IMR-90 (cell line): ENCODE data around the gene LGSN. TPM values are rescaled to one million over a fixed set of nuclear protein-coding genes. Genes with fewer than 3 reads are reported as not detected.

Experiments used
- ATAC-seq: fragments of 200-7000 bp; cut with Tn5 transposase; 2 replicates; pipeline ENCODE4 v1.9.1; 2020; ENCODE audit warnings: low read depth, mild to moderate bottlenecking, moderate library complexity
- BruUV-seq: library from RNA; stranded (reverse); fragments of 400-500 nt; replicated peaks from 2 replicates; lab custom pipeline; 2021; lab: Mats Ljungman, UMichigan
- CTCF ChIA-PET: fragments of 300-600 bp; formaldehyde crosslinking; extraction: SDS; loops from one replicate; lab custom pipeline; 2021; ENCODE audit warnings: antibody characterized with exemption; lab: Yijun Ruan, JAX
- POLR2A ChIA-PET: fragments of 300-600 bp; sonication (Branson Sonifier 250); formaldehyde crosslinking; loops from one replicate; lab custom pipeline; 2022; ENCODE audit warnings: antibody characterized with exemption; ENCODE audit not compliant: unreplicated experiment; lab: Charles Lee
- DNase-seq: peaks from one replicate; pipeline ENCODE4 v3.0.0; 2013
- H2AFZ ChIP-seq: replicated peaks from 2 replicates; pipeline ENCODE3; 2013; ENCODE audit warnings: low read length, mild to moderate bottlenecking; ENCODE audit not compliant: poor library complexity
- H2AK5ac ChIP-seq: 2 replicates; pipeline ENCODE4 v1.6.1; 2013; ENCODE audit warnings: low read depth, low read length, inconsistent platforms
- H2AK9ac ChIP-seq: replicated peaks from 2 replicates; pipeline ENCODE3; 2013; ENCODE audit warnings: mild to moderate bottlenecking, low read depth, low read length, moderate library complexity; ENCODE audit not compliant: poor library complexity
- H2BK120ac ChIP-seq: 2 replicates; pipeline ENCODE4 v1.6.1; 2013; ENCODE audit warnings: low read depth, low read length, inconsistent platforms
- H2BK15ac ChIP-seq: 3 replicates; pipeline ENCODE4 v1.6.1; 2013; ENCODE audit warnings: low read depth, low read length, inconsistent platforms
- H2BK20ac ChIP-seq: 2 replicates; pipeline ENCODE4 v1.6.1; 2013; ENCODE audit warnings: low read depth, mild to moderate bottlenecking, inconsistent platforms, low read length, moderate library complexity
- H2BK5ac ChIP-seq: 2 replicates; pipeline ENCODE4 v1.6.1; 2013; ENCODE audit warnings: mild to moderate bottlenecking, low read depth, low read length, inconsistent platforms; ENCODE audit not compliant: poor library complexity, severe bottlenecking
- H3K14ac ChIP-seq: replicated peaks from 2 replicates; pipeline ENCODE4 v1.6.1; 2013; ENCODE audit warnings: low read depth, low read length, inconsistent platforms
- H3K18ac ChIP-seq: 2 replicates; pipeline ENCODE4 v1.6.1; 2013; ENCODE audit warnings: low read depth, low read length, control low read depth
- H3K23ac ChIP-seq: 2 replicates; pipeline ENCODE4 v1.6.1; 2013; ENCODE audit warnings: low read depth, low read length, inconsistent platforms
- H3K27ac ChIP-seq: 2 replicates; pipeline ENCODE4 v1.5.1; 2013; ENCODE audit warnings: mild to moderate bottlenecking, control low read depth, low read length; ENCODE audit not compliant: insufficient read depth
- H3K27me3 ChIP-seq: 2 replicates; pipeline ENCODE4 v1.6.1; 2013; ENCODE audit warnings: low read length; ENCODE audit not compliant: control insufficient read depth, insufficient read depth
- H3K36me3 ChIP-seq: 2 replicates; pipeline ENCODE4 v1.6.1; 2013; ENCODE audit warnings: low read length, mixed read lengths; ENCODE audit not compliant: control insufficient read depth, insufficient read depth
- H3K4ac ChIP-seq: 2 replicates; pipeline ENCODE4 v1.6.1; 2013; ENCODE audit warnings: low read depth, low read length, inconsistent platforms
- H3K4me1 ChIP-seq: 2 replicates; pipeline ENCODE4 v1.6.1; 2013; ENCODE audit warnings: low read length, mixed read lengths; ENCODE audit not compliant: control insufficient read depth, insufficient read depth
- H3K4me2 ChIP-seq: 2 replicates; pipeline ENCODE4 v1.6.1; 2013; ENCODE audit warnings: low read depth, mild to moderate bottlenecking, control low read depth, low read length, moderate library complexity
- H3K4me3 ChIP-seq: 2 replicates; pipeline ENCODE4 v1.5.1; 2013; ENCODE audit warnings: low read depth, mild to moderate bottlenecking, control low read depth, low read length, moderate library complexity; ENCODE audit not compliant: insufficient read depth
- H3K56ac ChIP-seq: 2 replicates; pipeline ENCODE4 v1.6.1; 2013; ENCODE audit warnings: low read length, inconsistent platforms; ENCODE audit not compliant: insufficient read depth; ENCODE audit errors: extremely low read depth
- H3K79me1 ChIP-seq, 2 experiments: 2 replicates each; pipeline ENCODE4 v1.6.1; 2013; ENCODE audit warnings: low read length in 2 of 2, inconsistent platforms in 1 of 2, low read depth in 1 of 2
- H3K9ac ChIP-seq: 2 replicates; pipeline ENCODE4 v1.6.1; 2013; ENCODE audit warnings: low read depth, low read length, control low read depth
- H3K9me1 ChIP-seq: 2 replicates; pipeline ENCODE4 v1.6.1; 2013; ENCODE audit warnings: low read length, inconsistent platforms; ENCODE audit not compliant: insufficient read depth
- H3K9me3 ChIP-seq: 2 replicates; pipeline ENCODE4 v1.6.1; 2013; ENCODE audit warnings: low read length; ENCODE audit not compliant: control insufficient read depth, insufficient read depth
- H4K20me1 ChIP-seq: 2 replicates; pipeline ENCODE4 v1.6.1; 2013; ENCODE audit warnings: low read length, inconsistent platforms; ENCODE audit not compliant: insufficient read depth
- H4K5ac ChIP-seq: 2 replicates; pipeline ENCODE4 v1.6.1; 2013; ENCODE audit warnings: mild to moderate bottlenecking, low read depth, low read length, control low read depth
- H4K8ac ChIP-seq, 2 experiments: 2 replicates each; pipeline ENCODE4 v1.6.1; 2013; ENCODE audit warnings: low read depth in 2 of 2, low read length in 2 of 2, control low read depth in 1 of 2, inconsistent platforms in 1 of 2
- H4K91ac ChIP-seq: 2 replicates; pipeline ENCODE4 v1.6.1; 2013; ENCODE audit warnings: low read depth, low read length, inconsistent platforms; ENCODE audit not compliant: insufficient read depth
- BHLHE40 ChIP-seq: fragments of 150-350 bp; IDR thresholded peaks from 2 replicates; pipeline ENCODE4 v1.6.1; 2016; ENCODE audit warnings: mild to moderate bottlenecking, low read depth, low read length
- CEBPB ChIP-seq: IDR thresholded peaks from 2 replicates; pipeline ENCODE4 v1.6.1; 2012; ENCODE audit warnings: low read depth, low read length, improper control_type of control experiment
- CHD1 ChIP-seq: IDR thresholded peaks from 2 replicates; pipeline ENCODE4 v1.6.1; 2012; ENCODE audit warnings: low read depth, low read length, improper control_type of control experiment
- CTCF ChIP-seq: conservative IDR thresholded peaks from 2 replicates; pipeline ENCODE4 v1.5.1; 2012; ENCODE audit warnings: mild to moderate bottlenecking, low read depth, low read length, improper control_type of control experiment
- ELK1 ChIP-seq: fragments of 150-350 bp; IDR thresholded peaks from 2 replicates; pipeline ENCODE4 v1.6.1; 2016; ENCODE audit warnings: low read depth, mild to moderate bottlenecking, low read length, moderate library complexity, borderline replicate concordance
- FOS ChIP-seq: fragments of 150-350 bp; IDR thresholded peaks from 2 replicates; pipeline ENCODE4 v1.6.1; 2016; ENCODE audit warnings: low read depth, low read length
- MAFK ChIP-seq: IDR thresholded peaks from 2 replicates; pipeline ENCODE4 v1.6.1; 2012; ENCODE audit warnings: low read depth, low read length, improper control_type of control experiment
- MAZ ChIP-seq: IDR thresholded peaks from 2 replicates; pipeline ENCODE4 v1.6.1; 2012; ENCODE audit warnings: low read depth, mild to moderate bottlenecking, low read length, improper control_type of control experiment, moderate library complexity, borderline replicate concordance
- MXI1 ChIP-seq: IDR thresholded peaks from 2 replicates; pipeline ENCODE4 v1.6.1; 2012; ENCODE audit warnings: low read depth, mild to moderate bottlenecking, low read length, moderate library complexity, borderline replicate concordance
- NFE2L2 ChIP-seq: fragments of 150-350 bp; IDR thresholded peaks from 2 replicates; pipeline ENCODE4 v1.6.1; 2016; ENCODE audit warnings: low read depth, mild to moderate bottlenecking, low read length
- POLR2A ChIP-seq: IDR thresholded peaks from 2 replicates; pipeline ENCODE4 v1.6.1; 2012; ENCODE audit warnings: mild to moderate bottlenecking, low read depth, low read length
- RAD21 ChIP-seq: IDR thresholded peaks from 2 replicates; pipeline ENCODE4 v1.6.1; 2012; ENCODE audit warnings: low read length, improper control_type of control experiment
- RCOR1 ChIP-seq: IDR thresholded peaks from 2 replicates; pipeline ENCODE4 v1.6.1; 2012; ENCODE audit warnings: mild to moderate bottlenecking, low read length, improper control_type of control experiment; ENCODE audit not compliant: insufficient replicate concordance
- RFX5 ChIP-seq: IDR thresholded peaks from 2 replicates; pipeline ENCODE4 v1.8.0; 2012; ENCODE audit warnings: low read depth, mild to moderate bottlenecking, low read length, moderate library complexity
- SMC3 ChIP-seq: fragments of 150-350 bp; IDR thresholded peaks from 2 replicates; pipeline ENCODE4 v1.6.1; 2016; ENCODE audit warnings: low read depth, mild to moderate bottlenecking, antibody characterized with exemption, low read length, moderate library complexity
- WGBS, 2 experiments: methylation state at CpG; one replicate each; pipeline versions ENCODE4 v1.1.5 to v1.1.7; 2013; ENCODE audit warnings: missing lambda C conversion rate in 2 of 2; ENCODE audit not compliant: insufficient read length in 1 of 2; ENCODE audit errors: extremely low coverage in 2 of 2; 5-methylcytosine and 5-hydroxymethylcytosine counted together
- dilution Hi-C: fragments of 300-500 bp; cut with HindIII; formaldehyde crosslinking; loops from one replicate; pipeline ENCODE4 v1.14.3; 2018; ENCODE audit warnings: low sequenced_read_pairs; ENCODE audit not compliant: unreplicated experiment
- in situ Hi-C: fragments of 300-500 bp; cut with MboI; formaldehyde crosslinking; loops from 3 replicates; pipeline ENCODE4 v1.14.3; 2019; ENCODE audit warnings: low sequenced_read_pairs, inconsistent platforms, mixed read lengths
- intact Hi-C: fragments of 100-400 bp; cut with micrococcal nuclease; formaldehyde crosslinking; loops from 2 replicates; pipeline ENCODE4 v1.10.0; 2022
- polyA plus RNA-seq, 3 experiments: library from polyadenylated mRNA; depleted of rRNA; stranded (reverse); fragments of >200 nt; gene quantifications; 2 replicates each; pipeline ENCODE4 v1.2.3, GENCODE V29; 2012; ENCODE audit warnings: low replicate concordance in 1 of 3
- total RNA-seq: library from RNA; depleted of rRNA; stranded (reverse); fragments of >200 nt; gene quantifications from 2 replicates; pipeline ENCODE4 v1.2.3, GENCODE V29; 2012
- TF ChIP-seq, protein P1 (sequence below): fragments of 150-350 bp; IDR thresholded peaks from 2 replicates; pipeline ENCODE4 v1.6.1; 2017; ENCODE audit warnings: mild to moderate bottlenecking, antibody characterized with exemption, low read length, low read depth

LGSN gene
- total and polyA plus RNA-seq, 2 of the 4 experiments (the other 2 are of a cell fraction), result not detected

DNA sequence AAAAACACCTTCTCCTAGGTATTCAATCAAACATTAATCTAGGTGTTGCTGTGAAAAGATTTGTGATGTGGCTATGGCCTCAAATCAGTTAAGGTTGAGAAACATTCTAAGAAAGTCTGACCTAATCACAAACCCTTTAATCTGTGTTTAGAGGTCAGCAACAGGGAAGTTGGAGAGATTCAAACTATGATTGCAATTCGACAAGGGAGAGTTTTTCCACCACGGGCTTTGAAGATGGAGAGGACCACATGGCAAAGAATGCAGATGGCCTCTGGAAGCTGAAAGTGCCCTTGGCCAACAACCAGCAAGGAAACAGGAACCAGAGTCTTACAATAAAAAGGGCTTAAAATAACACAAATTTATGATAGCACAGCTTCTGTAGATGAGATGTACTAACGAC is 29.6 kb upstream of the LGSN start:
- no peaks in the 10 kb centered on the region for H4K20me1 ChIP-seq
- no peak overlapping the region for H3K27ac ChIP-seq
- no peak overlapping the region for H3K4me2 ChIP-seq
- intact Hi-C loops, result no loop called here
- no peaks in the 10 kb centered on the region for H3K27me3 ChIP-seq
- no peaks in the 10 kb centered on the region for H3K79me1 ChIP-seq
- H3K4me3 ChIP-seq, result no peak overlapping the region
- H2BK120ac ChIP-seq, result peak overlapping the region; percentile 22; the same call in 1 of the 2 replicates
- no peak overlapping the region for H2AK9ac ChIP-seq
- ATAC-seq (no peak), DNase-seq (no peak)
- H3K9me3 ChIP-seq, result no peaks in the 10 kb centered on the region
- no peak overlapping the region for H3K18ac ChIP-seq
- H3K9me1 ChIP-seq, result no peaks in the 10 kb centered on the region
- dilution Hi-C loops, result no loop called here
- H2BK5ac ChIP-seq, result no peak overlapping the region
- no peak overlapping the region for H2AFZ ChIP-seq
- in situ Hi-C loops, result no loop called here
- H3K14ac ChIP-seq, result no peak overlapping the region
- 0 out of 4 replicates have a peak overlapping the region, but pooled peaks of 1 of the 2 experiments have one; percentile 0 for H4K8ac ChIP-seq
- 0 out of 2 replicates have a peak overlapping the region, but pooled peaks have one; percentile 32 for H2BK20ac ChIP-seq
- no peak overlapping the region for H3K9ac ChIP-seq
- no TSS peak for BruUV-seq
- no peak overlapping the region for H2BK15ac ChIP-seq
- TF ChIP-seq BHLHE40 (no peak), SMC3 (no peak), POLR2A (no peak), MAFK (no peak), RCOR1 (no peak), CEBPB (no peak), RAD21 (no peak), RFX5 (no peak), CTCF (no peak), NFE2L2 (no peak), ELK1 (no peak), CHD1 (no peak), MXI1 (no peak), MAZ (no peak), FOS (no peak)
- TF ChIP-seq, protein P1, sequence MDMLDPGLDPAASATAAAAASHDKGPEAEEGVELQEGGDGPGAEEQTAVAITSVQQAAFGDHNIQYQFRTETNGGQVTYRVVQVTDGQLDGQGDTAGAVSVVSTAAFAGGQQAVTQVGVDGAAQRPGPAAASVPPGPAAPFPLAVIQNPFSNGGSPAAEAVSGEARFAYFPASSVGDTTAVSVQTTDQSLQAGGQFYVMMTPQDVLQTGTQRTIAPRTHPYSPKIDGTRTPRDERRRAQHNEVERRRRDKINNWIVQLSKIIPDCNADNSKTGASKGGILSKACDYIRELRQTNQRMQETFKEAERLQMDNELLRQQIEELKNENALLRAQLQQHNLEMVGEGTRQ, result no peak
- no CpG with 5 or more reads among the region's 3 CpGs for WGBS, 2 experiments
- no peak overlapping the region for H3K23ac ChIP-seq
- H3K56ac ChIP-seq, result no peak overlapping the region
- H3K36me3 ChIP-seq, result no peaks in the 10 kb centered on the region
- H4K5ac ChIP-seq, result no peak overlapping the region
- no peak overlapping the region for H2AK5ac ChIP-seq
- H3K4me1 ChIP-seq, result peaks cover 4% of the 10 kb centered on the region
- ChIA-PET POLR2A (interaction anchor here (0.6 kb wide), 1 partner anchor 26 kb away, joined by 4 read pairs; no protein-coding TSS in a partner anchor), CTCF (interaction anchor here (0.9 kb wide), 1 partner anchor 249 kb away, joined by 3 read pairs; no protein-coding TSS in a partner anchor)
- H3K4ac ChIP-seq, result no peak overlapping the region; the same call in 1 of the 2 replicates
- H4K91ac ChIP-seq, result no peak overlapping the region
